Measurements from ENCODE around the gene DEXI.

DEXI gene

GRCh38 chr16:10923650-10924214 is 18.5 kb downstream of the DEXI start:
- DNase-seq: no peak

GRCh38 chr16:10923146-10923649 is 19.1 kb downstream of the DEXI start:
- no peak for DNase-seq

GRCh38 chr16:10922328-10923145 is 19.7 kb downstream of the DEXI start:
- no peak for DNase-seq

- DNase-seq: no peak
Measured at GRCh38 chr16:10921536-10922327, 20.5 kb downstream of the DEXI start.

- DNase-seq: no peak
Measured at GRCh38 chr16:10920726-10921427, 21.4 kb downstream of the DEXI start.

GRCh38 chr16:10919003-10919351 is 23.3 kb downstream of the DEXI start:
- DNase-seq: no peak

- peak; percentile 74 for DNase-seq
Measured at GRCh38 chr16:10918294-10919002, 23.8 kb downstream of the DEXI start.

- DNase-seq: no peak
Measured at GRCh38 chr16:10916534-10916933, 25.7 kb downstream of the DEXI start.

- DNase-seq: no peak
Measured at GRCh38 chr16:10911267-10911666, 31.0 kb downstream of the DEXI start.

GRCh38 chr16:10907757-10908045 is 34.6 kb downstream of the DEXI start:
- no peak for DNase-seq

GRCh38 chr16:10906914-10907756 is 35.1 kb downstream of the DEXI start:
- no peak for DNase-seq

GRCh38 chr16:10906482-10906881 is 35.8 kb downstream of the DEXI start:
- DNase-seq: no peak

- DNase-seq: no peak
Measured at GRCh38 chr16:10902999-10903398, 39.3 kb downstream of the DEXI start.

- no peak for DNase-seq
Measured at GRCh38 chr16:10897134-10897533, 45.1 kb downstream of the DEXI start.

GRCh38 chr16:10896723-10897122 is 45.5 kb downstream of the DEXI start:
- no peak for DNase-seq

GRCh38 chr16:10896165-10896564 is 46.1 kb downstream of the DEXI start:
- DNase-seq: no peak

GRCh38 chr16:10895053-10895946 is 47.0 kb downstream of the DEXI start:
- DNase-seq: no peak

GRCh38 chr16:10892782-10893318 is 49.4 kb downstream of the DEXI start:
- no peak for DNase-seq

GRCh38 chr16:10889855-10890254 is 52.4 kb downstream of the DEXI start:
- DNase-seq: no peak

- DNase-seq: no peak
Measured at GRCh38 chr16:10888320-10888937, 53.8 kb downstream of the DEXI start.
